IMR-90 (cell line): ENCODE results near the gene RBP4. TPM values are rescaled to one million over a fixed set of nuclear protein-coding genes. Genes with fewer than 3 reads are reported as not detected.

Source experiments
- ATAC-seq: fragments of 200-7000 bp; cut with Tn5 transposase; 2 replicates; pipeline ENCODE4 v1.9.1; 2020; ENCODE audit warnings: low read depth, mild to moderate bottlenecking, moderate library complexity
- BruUV-seq: library from RNA; stranded (reverse); fragments of 400-500 nt; replicated peaks from 2 replicates; lab custom pipeline; 2021; lab: Mats Ljungman, UMichigan
- CTCF ChIA-PET: fragments of 300-600 bp; formaldehyde crosslinking; extraction: SDS; loops from one replicate; lab custom pipeline; 2021; ENCODE audit warnings: antibody characterized with exemption; lab: Yijun Ruan, JAX
- POLR2A ChIA-PET: fragments of 300-600 bp; sonication (Branson Sonifier 250); formaldehyde crosslinking; loops from one replicate; lab custom pipeline; 2022; ENCODE audit warnings: antibody characterized with exemption; ENCODE audit not compliant: unreplicated experiment; lab: Charles Lee
- DNase-seq: peaks from one replicate; pipeline ENCODE4 v3.0.0; 2013
- H2AFZ ChIP-seq: replicated peaks from 2 replicates; pipeline ENCODE3; 2013; ENCODE audit warnings: low read length, mild to moderate bottlenecking; ENCODE audit not compliant: poor library complexity
- H2AK5ac ChIP-seq: 2 replicates; pipeline ENCODE4 v1.6.1; 2013; ENCODE audit warnings: low read depth, low read length, inconsistent platforms
- H2AK9ac ChIP-seq: replicated peaks from 2 replicates; pipeline ENCODE3; 2013; ENCODE audit warnings: mild to moderate bottlenecking, low read depth, low read length, moderate library complexity; ENCODE audit not compliant: poor library complexity
- H2BK120ac ChIP-seq: 2 replicates; pipeline ENCODE4 v1.6.1; 2013; ENCODE audit warnings: low read depth, low read length, inconsistent platforms
- H2BK15ac ChIP-seq: 3 replicates; pipeline ENCODE4 v1.6.1; 2013; ENCODE audit warnings: low read depth, low read length, inconsistent platforms
- H2BK20ac ChIP-seq: 2 replicates; pipeline ENCODE4 v1.6.1; 2013; ENCODE audit warnings: low read depth, mild to moderate bottlenecking, inconsistent platforms, low read length, moderate library complexity
- H2BK5ac ChIP-seq: 2 replicates; pipeline ENCODE4 v1.6.1; 2013; ENCODE audit warnings: mild to moderate bottlenecking, low read depth, low read length, inconsistent platforms; ENCODE audit not compliant: poor library complexity, severe bottlenecking
- H3K14ac ChIP-seq: replicated peaks from 2 replicates; pipeline ENCODE4 v1.6.1; 2013; ENCODE audit warnings: low read depth, low read length, inconsistent platforms
- H3K18ac ChIP-seq: 2 replicates; pipeline ENCODE4 v1.6.1; 2013; ENCODE audit warnings: low read depth, low read length, control low read depth
- H3K23ac ChIP-seq: 2 replicates; pipeline ENCODE4 v1.6.1; 2013; ENCODE audit warnings: low read depth, low read length, inconsistent platforms
- H3K27ac ChIP-seq: 2 replicates; pipeline ENCODE4 v1.5.1; 2013; ENCODE audit warnings: mild to moderate bottlenecking, control low read depth, low read length; ENCODE audit not compliant: insufficient read depth
- H3K27me3 ChIP-seq: 2 replicates; pipeline ENCODE4 v1.6.1; 2013; ENCODE audit warnings: low read length; ENCODE audit not compliant: control insufficient read depth, insufficient read depth
- H3K36me3 ChIP-seq: 2 replicates; pipeline ENCODE4 v1.6.1; 2013; ENCODE audit warnings: low read length, mixed read lengths; ENCODE audit not compliant: control insufficient read depth, insufficient read depth
- H3K4ac ChIP-seq: 2 replicates; pipeline ENCODE4 v1.6.1; 2013; ENCODE audit warnings: low read depth, low read length, inconsistent platforms
- H3K4me1 ChIP-seq: 2 replicates; pipeline ENCODE4 v1.6.1; 2013; ENCODE audit warnings: low read length, mixed read lengths; ENCODE audit not compliant: control insufficient read depth, insufficient read depth
- H3K4me2 ChIP-seq: 2 replicates; pipeline ENCODE4 v1.6.1; 2013; ENCODE audit warnings: low read depth, mild to moderate bottlenecking, control low read depth, low read length, moderate library complexity
- H3K4me3 ChIP-seq: 2 replicates; pipeline ENCODE4 v1.5.1; 2013; ENCODE audit warnings: low read depth, mild to moderate bottlenecking, control low read depth, low read length, moderate library complexity; ENCODE audit not compliant: insufficient read depth
- H3K56ac ChIP-seq: 2 replicates; pipeline ENCODE4 v1.6.1; 2013; ENCODE audit warnings: low read length, inconsistent platforms; ENCODE audit not compliant: insufficient read depth; ENCODE audit errors: extremely low read depth
- H3K79me1 ChIP-seq, 2 experiments: 2 replicates each; pipeline ENCODE4 v1.6.1; 2013; ENCODE audit warnings: low read length in 2 of 2, inconsistent platforms in 1 of 2, low read depth in 1 of 2
- H3K9ac ChIP-seq: 2 replicates; pipeline ENCODE4 v1.6.1; 2013; ENCODE audit warnings: low read depth, low read length, control low read depth
- H3K9me1 ChIP-seq: 2 replicates; pipeline ENCODE4 v1.6.1; 2013; ENCODE audit warnings: low read length, inconsistent platforms; ENCODE audit not compliant: insufficient read depth
- H3K9me3 ChIP-seq: 2 replicates; pipeline ENCODE4 v1.6.1; 2013; ENCODE audit warnings: low read length; ENCODE audit not compliant: control insufficient read depth, insufficient read depth
- H4K20me1 ChIP-seq: 2 replicates; pipeline ENCODE4 v1.6.1; 2013; ENCODE audit warnings: low read length, inconsistent platforms; ENCODE audit not compliant: insufficient read depth
- H4K5ac ChIP-seq: 2 replicates; pipeline ENCODE4 v1.6.1; 2013; ENCODE audit warnings: mild to moderate bottlenecking, low read depth, low read length, control low read depth
- H4K8ac ChIP-seq, 2 experiments: 2 replicates each; pipeline ENCODE4 v1.6.1; 2013; ENCODE audit warnings: low read depth in 2 of 2, low read length in 2 of 2, control low read depth in 1 of 2, inconsistent platforms in 1 of 2
- H4K91ac ChIP-seq: 2 replicates; pipeline ENCODE4 v1.6.1; 2013; ENCODE audit warnings: low read depth, low read length, inconsistent platforms; ENCODE audit not compliant: insufficient read depth
- BHLHE40 ChIP-seq: fragments of 150-350 bp; IDR thresholded peaks from 2 replicates; pipeline ENCODE4 v1.6.1; 2016; ENCODE audit warnings: mild to moderate bottlenecking, low read depth, low read length
- CEBPB ChIP-seq: IDR thresholded peaks from 2 replicates; pipeline ENCODE4 v1.6.1; 2012; ENCODE audit warnings: low read depth, low read length, improper control_type of control experiment
- CHD1 ChIP-seq: IDR thresholded peaks from 2 replicates; pipeline ENCODE4 v1.6.1; 2012; ENCODE audit warnings: low read depth, low read length, improper control_type of control experiment
- CTCF ChIP-seq: conservative IDR thresholded peaks from 2 replicates; pipeline ENCODE4 v1.5.1; 2012; ENCODE audit warnings: mild to moderate bottlenecking, low read depth, low read length, improper control_type of control experiment
- FOS ChIP-seq: fragments of 150-350 bp; IDR thresholded peaks from 2 replicates; pipeline ENCODE4 v1.6.1; 2016; ENCODE audit warnings: low read depth, low read length
- MAFK ChIP-seq: IDR thresholded peaks from 2 replicates; pipeline ENCODE4 v1.6.1; 2012; ENCODE audit warnings: low read depth, low read length, improper control_type of control experiment
- MAZ ChIP-seq: IDR thresholded peaks from 2 replicates; pipeline ENCODE4 v1.6.1; 2012; ENCODE audit warnings: low read depth, mild to moderate bottlenecking, low read length, improper control_type of control experiment, moderate library complexity, borderline replicate concordance
- MXI1 ChIP-seq: IDR thresholded peaks from 2 replicates; pipeline ENCODE4 v1.6.1; 2012; ENCODE audit warnings: low read depth, mild to moderate bottlenecking, low read length, moderate library complexity, borderline replicate concordance
- NFE2L2 ChIP-seq: fragments of 150-350 bp; IDR thresholded peaks from 2 replicates; pipeline ENCODE4 v1.6.1; 2016; ENCODE audit warnings: low read depth, mild to moderate bottlenecking, low read length
- POLR2A ChIP-seq: IDR thresholded peaks from 2 replicates; pipeline ENCODE4 v1.6.1; 2012; ENCODE audit warnings: mild to moderate bottlenecking, low read depth, low read length
- RAD21 ChIP-seq: IDR thresholded peaks from 2 replicates; pipeline ENCODE4 v1.6.1; 2012; ENCODE audit warnings: low read length, improper control_type of control experiment
- RFX5 ChIP-seq: IDR thresholded peaks from 2 replicates; pipeline ENCODE4 v1.8.0; 2012; ENCODE audit warnings: low read depth, mild to moderate bottlenecking, low read length, moderate library complexity
- WGBS, 2 experiments: methylation state at CpG; one replicate each; pipeline versions ENCODE4 v1.1.5 to v1.1.7; 2013; ENCODE audit warnings: missing lambda C conversion rate in 2 of 2; ENCODE audit not compliant: insufficient read length in 1 of 2; ENCODE audit errors: extremely low coverage in 2 of 2; 5-methylcytosine and 5-hydroxymethylcytosine counted together
- dilution Hi-C: fragments of 300-500 bp; cut with HindIII; formaldehyde crosslinking; loops from one replicate; pipeline ENCODE4 v1.14.3; 2018; ENCODE audit warnings: low sequenced_read_pairs; ENCODE audit not compliant: unreplicated experiment
- in situ Hi-C: fragments of 300-500 bp; cut with MboI; formaldehyde crosslinking; loops from 3 replicates; pipeline ENCODE4 v1.14.3; 2019; ENCODE audit warnings: low sequenced_read_pairs, inconsistent platforms, mixed read lengths
- intact Hi-C: fragments of 100-400 bp; cut with micrococcal nuclease; formaldehyde crosslinking; loops from 2 replicates; pipeline ENCODE4 v1.10.0; 2022
- polyA plus RNA-seq, 3 experiments: library from polyadenylated mRNA; depleted of rRNA; stranded (reverse); fragments of >200 nt; gene quantifications; 2 replicates each; pipeline ENCODE4 v1.2.3, GENCODE V29; 2012; ENCODE audit warnings: low replicate concordance in 1 of 3
- total RNA-seq: library from RNA; depleted of rRNA; stranded (reverse); fragments of >200 nt; gene quantifications from 2 replicates; pipeline ENCODE4 v1.2.3, GENCODE V29; 2012

RBP4 gene
- total and polyA plus RNA-seq, 2 of the 4 experiments (the other 2 are of a cell fraction): not detected

- no peak overlapping the region for H4K91ac ChIP-seq
- H3K4me3 ChIP-seq: no peak overlapping the region
- H3K23ac ChIP-seq: no peak overlapping the region
- H3K36me3 ChIP-seq: no peaks in the 10 kb centered on the region
- H4K20me1 ChIP-seq: no peaks in the 10 kb centered on the region
- H3K9me1 ChIP-seq: no peaks in the 10 kb centered on the region
- no peak for TF ChIP-seq RFX5
- no peak for TF ChIP-seq RAD21
- TF ChIP-seq MXI1: no peak
- TF ChIP-seq MAFK: no peak
- no peak for TF ChIP-seq CHD1
- no peak for TF ChIP-seq MAZ
- no peak for TF ChIP-seq POLR2A
- no peak for TF ChIP-seq CEBPB
- TF ChIP-seq NFE2L2: no peak
- TF ChIP-seq CTCF: no peak
- no peak for TF ChIP-seq BHLHE40
- no peak for TF ChIP-seq FOS
- H3K4me1 ChIP-seq: peaks cover 1% of the 10 kb centered on the region; the same call in 1 of the 2 replicates
- DNase-seq (no peak), ATAC-seq (no peak)
- H3K18ac ChIP-seq: no peak overlapping the region
- in situ Hi-C loops: no loop called here
- no peak overlapping the region for H2AFZ ChIP-seq
- H3K79me1 ChIP-seq: no peaks in the 10 kb centered on the region
- H4K8ac ChIP-seq: no peak overlapping the region
- H2BK15ac ChIP-seq: no peak overlapping the region
- no peak overlapping the region for H3K56ac ChIP-seq
- H2AK5ac ChIP-seq: no peak overlapping the region
- BruUV-seq: no TSS peak
- no CpG with 5 or more reads among the region's 7 CpGs for WGBS, 2 experiments
- H2BK5ac ChIP-seq: no peak overlapping the region
- intact Hi-C loops: no loop called here
- no peak overlapping the region; the same call in 1 of the 2 replicates for H3K4me2 ChIP-seq
- ChIA-PET CTCF (no interaction called here), POLR2A (no interaction called here)
- H3K4ac ChIP-seq: no peak overlapping the region
- no peaks in the 10 kb centered on the region for H3K9me3 ChIP-seq
- H3K27ac ChIP-seq: no peak overlapping the region
- peaks cover 41% of the 10 kb centered on the region for H3K27me3 ChIP-seq
- no peak overlapping the region for H2BK20ac ChIP-seq
- no peak overlapping the region for H2BK120ac ChIP-seq
- H2AK9ac ChIP-seq: no peak overlapping the region
- no peak overlapping the region for H3K9ac ChIP-seq
- H3K14ac ChIP-seq: no peak overlapping the region
- dilution Hi-C loops: no loop called here
- H4K5ac ChIP-seq: no peak overlapping the region
Observed at GRCh38 chr10:93601774-93602162, 733 bp upstream of the RBP4 start.
